DND-41 (cell line): ENCODE results near the gene ZMYM3.
A peak's percentile ranks its signal among the peaks of the same experiment; 100 is the strongest.
"Not testable (repeated sequence)": the region's sequence is repeated elsewhere in the genome, so short reads cannot be mapped to it uniquely, and the experiment has no call there.

Experiments
- ATAC-seq: fragments of 200-7000 bp; cut with Tn5 transposase; 3 replicates; pipeline ENCODE4 v1.9.1; 2021; ENCODE audit warnings: low read depth; ENCODE audit not compliant: insufficient read depth
- DNase-seq: peaks from one replicate; pipeline ENCODE4 v3.0.0-alpha.2; 2020
- H2AFZ ChIP-seq: 2 replicates; pipeline ENCODE4 v1.6.0; 2012; ENCODE audit warnings: low read depth, low read length
- H3K27ac ChIP-seq: 2 replicates; pipeline ENCODE4 v1.5.1; 2012; ENCODE audit warnings: low read length, inconsistent platforms
- H3K27me3 ChIP-seq: fragments of 200-600 bp; sonication (generic); 2 replicates; pipeline ENCODE4 v1.6.0; 2012; ENCODE audit warnings: low read length, mild to moderate bottlenecking, inconsistent platforms; ENCODE audit not compliant: insufficient read depth, poor library complexity
- H3K36me3 ChIP-seq: 2 replicates; pipeline ENCODE4 v1.5.1; 2012; ENCODE audit warnings: low read length, inconsistent platforms; ENCODE audit not compliant: insufficient read depth
- H3K4me1 ChIP-seq: 2 replicates; pipeline ENCODE4 v1.5.1; 2012; ENCODE audit warnings: mild to moderate bottlenecking, low read length; ENCODE audit not compliant: insufficient read depth
- H3K4me2 ChIP-seq: 2 replicates; pipeline ENCODE4 v1.6.0; 2012; ENCODE audit warnings: mild to moderate bottlenecking, moderate library complexity, low read length, inconsistent platforms; ENCODE audit not compliant: insufficient read depth
- H3K4me3 ChIP-seq, 2 experiments: fragments of 200-600 bp in 1 of 2; shearing (Covaris generic) in 1 of 2; 2 replicates each; pipeline ENCODE4 v1.5.1; 2012 to 2016; ENCODE audit warnings: inconsistent platforms in 2 of 2, low read length in 2 of 2, mild to moderate bottlenecking in 2 of 2, low read depth in 1 of 2, moderate library complexity in 1 of 2
- H3K79me2 ChIP-seq: 2 replicates; pipeline ENCODE4 v1.6.0; 2012; ENCODE audit warnings: low read length, inconsistent platforms; ENCODE audit not compliant: insufficient read depth
- H3K9ac ChIP-seq: 2 replicates; pipeline ENCODE4 v1.6.0; 2012; ENCODE audit warnings: low read depth, mild to moderate bottlenecking, inconsistent platforms, low read length, moderate library complexity
- H3K9me3 ChIP-seq: 2 replicates; pipeline ENCODE4 v1.5.1; 2012; ENCODE audit warnings: low read length, moderate library complexity, mild to moderate bottlenecking, inconsistent platforms; ENCODE audit not compliant: insufficient read depth, severe bottlenecking
- H4K20me1 ChIP-seq: 2 replicates; pipeline ENCODE4 v1.6.0; 2012; ENCODE audit warnings: low read length; ENCODE audit not compliant: insufficient read depth
- EZH2 ChIP-seq: IDR thresholded peaks from 3 replicates; pipeline ENCODE4 v1.6.1; 2012; ENCODE audit warnings: borderline replicate concordance, low read depth, mild to moderate bottlenecking, moderate library complexity, low read length, inconsistent platforms; ENCODE audit not compliant: severe bottlenecking
- TF ChIP-seq, protein P1 (sequence below): IDR thresholded peaks from 2 replicates; pipeline ENCODE4 v1.5.1; 2012; ENCODE audit warnings: borderline replicate concordance, low read length, moderate library complexity, mild to moderate bottlenecking; ENCODE audit not compliant: poor library complexity, severe bottlenecking; ENCODE audit errors: extremely low read depth

The ZMYM3 gene

GRCh38 chrX:71254092-71254963, at the start of gene ZMYM3:
Gene ZMYM3, minus strand, starts transcription at chrX:71254140. Its CDS starts 885 bp downstream, at chrX:71253255.
- peak within 1 kb of the TSS; percentile 96 for H3K27ac ChIP-seq
- H4K20me1 ChIP-seq: peaks cover 9% of the 10 kb centered on the region; the same call in 1 of the 2 replicates
- no peaks in the 10 kb centered on the region for H3K9me3 ChIP-seq
- peaks cover 29% of the 10 kb centered on the region for H3K4me1 ChIP-seq
- no peak for TF ChIP-seq EZH2
- TF ChIP-seq, protein P1, sequence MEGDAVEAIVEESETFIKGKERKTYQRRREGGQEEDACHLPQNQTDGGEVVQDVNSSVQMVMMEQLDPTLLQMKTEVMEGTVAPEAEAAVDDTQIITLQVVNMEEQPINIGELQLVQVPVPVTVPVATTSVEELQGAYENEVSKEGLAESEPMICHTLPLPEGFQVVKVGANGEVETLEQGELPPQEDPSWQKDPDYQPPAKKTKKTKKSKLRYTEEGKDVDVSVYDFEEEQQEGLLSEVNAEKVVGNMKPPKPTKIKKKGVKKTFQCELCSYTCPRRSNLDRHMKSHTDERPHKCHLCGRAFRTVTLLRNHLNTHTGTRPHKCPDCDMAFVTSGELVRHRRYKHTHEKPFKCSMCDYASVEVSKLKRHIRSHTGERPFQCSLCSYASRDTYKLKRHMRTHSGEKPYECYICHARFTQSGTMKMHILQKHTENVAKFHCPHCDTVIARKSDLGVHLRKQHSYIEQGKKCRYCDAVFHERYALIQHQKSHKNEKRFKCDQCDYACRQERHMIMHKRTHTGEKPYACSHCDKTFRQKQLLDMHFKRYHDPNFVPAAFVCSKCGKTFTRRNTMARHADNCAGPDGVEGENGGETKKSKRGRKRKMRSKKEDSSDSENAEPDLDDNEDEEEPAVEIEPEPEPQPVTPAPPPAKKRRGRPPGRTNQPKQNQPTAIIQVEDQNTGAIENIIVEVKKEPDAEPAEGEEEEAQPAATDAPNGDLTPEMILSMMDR: no peak
- peak; percentile 84 for ATAC-seq
- peaks cover 25% of the 10 kb centered on the region for H3K36me3 ChIP-seq
- H3K9ac ChIP-seq: peak within 1 kb of the TSS; percentile 82
- H2AFZ ChIP-seq: peak within 1 kb of the TSS; percentile 83
- peak within 1 kb of the TSS; percentile 85 for H3K4me2 ChIP-seq
- no peaks in the 10 kb centered on the region for H3K27me3 ChIP-seq
- DNase-seq: peak; percentile 90
- peaks cover 36% of the 10 kb centered on the region for H3K79me2 ChIP-seq
- H3K4me3 ChIP-seq: peak within 1 kb of the TSS; percentile 77 to 79

DNA sequence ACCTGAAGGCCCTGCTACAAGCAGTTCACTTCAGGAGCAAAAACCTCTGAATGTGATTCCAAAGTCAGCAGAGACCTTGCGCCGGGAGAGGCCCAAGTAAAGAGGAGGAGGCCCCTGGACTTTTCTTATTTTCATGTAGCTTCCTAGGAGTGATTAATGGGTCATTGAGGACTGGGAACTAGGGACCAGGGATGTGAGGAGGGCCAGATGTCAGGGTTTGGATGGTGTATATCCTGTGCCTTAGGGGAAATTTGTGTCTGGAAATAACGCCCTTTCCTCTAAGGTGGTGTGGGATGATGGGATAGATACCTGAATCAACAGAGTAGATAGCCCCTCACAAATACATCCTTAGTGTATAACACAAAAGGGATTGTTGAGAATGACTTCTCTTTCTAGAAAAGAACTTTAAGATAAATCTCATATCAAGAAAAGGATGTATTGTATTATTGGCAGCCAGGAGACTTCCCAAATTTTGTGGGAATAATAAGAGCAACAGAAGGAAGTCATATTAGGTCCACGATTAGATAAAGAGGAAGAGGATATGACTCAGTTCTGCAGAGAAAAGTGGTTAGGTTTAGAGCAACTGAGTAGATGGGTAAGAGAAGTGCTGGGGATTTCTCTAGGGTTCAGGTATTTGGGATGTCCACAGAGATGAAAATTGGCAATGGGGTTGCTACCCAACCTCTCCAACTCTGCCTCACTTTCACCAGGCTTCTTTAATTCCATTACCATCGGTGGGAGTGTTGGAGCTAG, 48.7 kb upstream of the ZMYM3 start:
- no peak overlapping the region for H2AFZ ChIP-seq

DNA sequence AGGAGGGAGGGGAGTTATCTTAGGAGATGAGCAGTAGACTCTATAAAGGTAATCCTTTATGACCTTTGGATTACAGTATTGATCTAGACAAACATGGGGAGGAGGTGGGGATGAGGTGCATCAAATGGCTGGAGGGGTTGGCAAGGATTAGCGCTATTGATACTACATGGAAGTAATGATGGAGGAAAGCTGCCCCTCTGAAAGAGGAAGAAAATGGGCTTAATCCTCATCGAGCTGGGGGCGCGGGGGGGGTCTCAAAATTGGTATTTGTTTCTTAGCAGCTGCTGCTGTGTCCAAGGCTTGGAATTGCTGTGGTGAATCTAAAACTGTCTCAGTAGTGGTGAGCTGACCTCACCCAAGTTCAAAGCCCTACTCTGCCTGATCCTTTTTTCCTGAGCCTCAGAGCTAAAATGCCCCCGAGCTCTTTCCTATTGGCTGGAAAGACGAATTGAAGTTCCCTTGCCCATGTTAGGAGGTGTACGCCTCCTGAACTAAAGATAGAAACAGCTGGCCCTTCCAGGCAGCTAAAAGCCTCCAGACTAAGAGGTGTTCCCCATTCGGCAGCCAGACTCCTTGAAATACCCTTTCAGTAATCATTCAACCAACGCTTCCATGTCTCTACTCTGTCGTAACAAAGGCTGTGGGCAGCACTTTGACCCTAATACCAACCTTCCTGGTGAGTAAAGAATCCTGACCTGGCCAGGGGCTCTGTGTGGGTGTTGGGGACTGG, 47.4 kb upstream of the ZMYM3 start, which contains the start of gene ITGB1BP2:
Gene ITGB1BP2 (plus strand): TSS at position 556 of the 730 bp plus-strand sequence. CDS start 57 bp downstream, at position 613.
- peaks cover 56% of the 10 kb centered on the region for H3K36me3 ChIP-seq
- H3K9ac ChIP-seq: no peak within 1 kb of the TSS
- ATAC-seq: peak; percentile 47
- peaks cover 18% of the 10 kb centered on the region for H4K20me1 ChIP-seq
- no peak within 1 kb of the TSS for H3K27ac ChIP-seq
- DNase-seq: no peak
- no peaks in the 10 kb centered on the region for H3K4me1 ChIP-seq
- H3K9me3 ChIP-seq: no peaks in the 10 kb centered on the region
- H3K27me3 ChIP-seq: no peaks in the 10 kb centered on the region
- no peaks in the 10 kb centered on the region; the same call in 1 of the 2 replicates for H3K79me2 ChIP-seq
- no peak for TF ChIP-seq EZH2
- TF ChIP-seq, protein P1: no peak
- H3K4me3 ChIP-seq: no peak within 1 kb of the TSS
- no peak within 1 kb of the TSS for H2AFZ ChIP-seq
- H3K4me2 ChIP-seq: no peak within 1 kb of the TSS

More for the DNA sequence above, 48.7 kb upstream of the ZMYM3 start:
- ATAC-seq (no peak), DNase-seq (no peak)
- peaks cover 11% of the 10 kb centered on the region; the same call in 1 of the 2 replicates for H4K20me1 ChIP-seq
- H3K27me3 ChIP-seq: no peaks in the 10 kb centered on the region
- no peak overlapping the region for H3K9ac ChIP-seq
- no peak overlapping the region for H3K27ac ChIP-seq
- H3K36me3 ChIP-seq: peaks cover 43% of the 10 kb centered on the region
- TF ChIP-seq, protein P1: no peak
- TF ChIP-seq EZH2: no peak
- no peaks in the 10 kb centered on the region; the same call in 1 of the 2 replicates for H3K79me2 ChIP-seq
- no peak overlapping the region for H3K4me3 ChIP-seq
- H3K4me1 ChIP-seq: no peaks in the 10 kb centered on the region
- no peak overlapping the region for H3K4me2 ChIP-seq
- H3K9me3 ChIP-seq: no peaks in the 10 kb centered on the region

GRCh38 chrX:71300495-71300894, 46.6 kb upstream of the ZMYM3 start:
- H3K36me3 ChIP-seq: peaks cover 64% of the 10 kb centered on the region
- H3K9ac ChIP-seq, H2AFZ ChIP-seq, H3K9me3 ChIP-seq, H3K27me3 ChIP-seq, H3K27ac ChIP-seq, H3K79me2 ChIP-seq, DNase-seq, H3K4me3 ChIP-seq, H3K4me2 ChIP-seq, H3K4me1 ChIP-seq: not testable (repeated sequence)
- ATAC-seq: 0 out of 3 replicates have a peak, but pooled peaks have one; percentile 7
- H4K20me1 ChIP-seq: peaks cover 19% of the 10 kb centered on the region

GRCh38 chrX:71300064-71300463, 46.1 kb upstream of the ZMYM3 start:
- H3K79me2 ChIP-seq, H3K4me1 ChIP-seq, ATAC-seq, DNase-seq, H3K4me2 ChIP-seq, H3K9ac ChIP-seq, H3K27me3 ChIP-seq, H3K27ac ChIP-seq, H2AFZ ChIP-seq, H3K9me3 ChIP-seq, H3K4me3 ChIP-seq: not testable (repeated sequence)
- H4K20me1 ChIP-seq: peaks cover 19% of the 10 kb centered on the region
- peaks cover 67% of the 10 kb centered on the region for H3K36me3 ChIP-seq
